GM19463 (cell line): ENCODE results near the gene MEX3C.
A peak's percentile ranks its signal among the peaks of the same experiment; 100 is the strongest.

Experiments used
- ATAC-seq: cut with Tn5 transposase; IDR thresholded peaks from one replicate; pipeline ENCODE4 v1.9.1; 2021; ENCODE audit warnings: mild to moderate bottlenecking, moderate library complexity; ENCODE audit not compliant: unreplicated experiment

The MEX3C gene

GRCh38 chr18:51197661-51198424 is at the start of gene MEX3C:
TSS of gene MEX3C (minus strand) at chr18:51197681. CDS start at chr18:51197320, 361 bp downstream.
- ATAC-seq, result peak; percentile 73

GRCh38 chr18:51241226-51241625 is 43.7 kb upstream of the MEX3C start:
- ATAC-seq, result no peak

- ATAC-seq, result no peak
Measured at GRCh38 chr18:51236225-51236624, 38.7 kb upstream of the MEX3C start.

GRCh38 chr18:51235009-51235789 is 37.7 kb upstream of the MEX3C start:
- ATAC-seq, result peak; percentile 99

GRCh38 chr18:51234117-51235008 is 36.9 kb upstream of the MEX3C start:
- ATAC-seq, result no peak

GRCh38 chr18:51229328-51229727 is 31.8 kb upstream of the MEX3C start:
- no peak for ATAC-seq

GRCh38 chr18:51227660-51228059 is 30.2 kb upstream of the MEX3C start:
- ATAC-seq, result no peak

GRCh38 chr18:51226587-51227350 is 29.3 kb upstream of the MEX3C start:
- ATAC-seq, result no peak

- no peak for ATAC-seq
Measured at GRCh38 chr18:51226068-51226467, 28.6 kb upstream of the MEX3C start.

- no peak for ATAC-seq
Measured at GRCh38 chr18:51212606-51213005, 15.1 kb upstream of the MEX3C start.

GRCh38 chr18:51211552-51211951 is 14.1 kb upstream of the MEX3C start:
- peak; percentile 95 for ATAC-seq

GRCh38 chr18:51196811-51197660 is 445 bp downstream of the MEX3C start:
- ATAC-seq, result peak; percentile 4

GRCh38 chr18:51196118-51196810 is 1.2 kb downstream of the MEX3C start:
- ATAC-seq, result peak; percentile 0

GRCh38 chr18:51195451-51196117 is 1.9 kb downstream of the MEX3C start:
- ATAC-seq, result no peak

- no peak for ATAC-seq
Measured at GRCh38 chr18:51195086-51195450, 2.4 kb downstream of the MEX3C start.

GRCh38 chr18:51194604-51195003 is 2.9 kb downstream of the MEX3C start:
- no peak for ATAC-seq

- ATAC-seq, result no peak
Measured at GRCh38 chr18:51193621-51194287, 3.7 kb downstream of the MEX3C start.

- no peak for ATAC-seq
Measured at GRCh38 chr18:51192696-51193095, 4.8 kb downstream of the MEX3C start.
